Upper lobe of left lung (tissue), 6 donors: ENCODE data around the gene MKNK2. TPM values are rescaled to one million over a fixed set of nuclear protein-coding genes. Genes with fewer than 3 reads are reported as not detected.

ENCODE experiments used
- ATAC-seq, 2 donors: fragments of 200-7000 bp; cut with Tn5 transposase; one replicate each; pipeline ENCODE4 v1.9.1; 2022; ENCODE audit warnings: mild to moderate bottlenecking in 2 of 2, moderate library complexity in 2 of 2; ENCODE audit not compliant: low FRiP score in 2 of 2
- DNase-seq, 2 donors: peaks; one replicate each; pipeline ENCODE4 v3.0.0-alpha.2; 2019 to 2020
- H3K27ac ChIP-seq, 4 donors: fragments of 200-600 bp; sonication (generic); one replicate each; pipeline ENCODE4 v1.5.1; 2016 to 2019
- H3K27me3 ChIP-seq, 4 donors: fragments of 200-600 bp; sonication (generic); one replicate each; pipeline ENCODE4 v1.5.1; 2017 to 2019
- H3K36me3 ChIP-seq, 4 donors: fragments of 200-600 bp; sonication (generic); one replicate each; pipeline ENCODE4 v1.5.1; 2016 to 2019
- H3K4me1 ChIP-seq, 4 donors: fragments of 200-600 bp; sonication (generic); one replicate each; pipeline ENCODE4 v1.5.1; 2018 to 2019
- H3K4me3 ChIP-seq, 4 donors: fragments of 200-600 bp; sonication (generic); one replicate each; pipeline ENCODE4 v1.5.1; 2017 to 2019; ENCODE audit warnings: mild to moderate bottlenecking in 2 of 4, moderate library complexity in 1 of 4
- H3K9me3 ChIP-seq, 4 donors: fragments of 200-600 bp; sonication (generic); one replicate each; pipeline ENCODE4 v1.5.1; 2018 to 2019
- CTCF ChIP-seq, 6 experiments: fragments of 450-650 bp in 4 of 6; fragments of 200-600 bp in 2 of 6; sonication (generic) in 2 of 6; IDR thresholded peaks; one replicate each; pipeline ENCODE4 v1.5.1; 2016 to 2019; ENCODE audit warnings: antibody characterized with exemption in 6 of 6
- EP300 ChIP-seq, 4 donors: sonication (generic); formaldehyde crosslinking; IDR thresholded peaks; one replicate each; pipeline ENCODE4 v1.5.1; 2017; ENCODE audit warnings: antibody characterized with exemption in 4 of 4, control low read depth in 2 of 4
- POLR2A ChIP-seq, 4 donors: fragments of 450-650 bp; IDR thresholded peaks; one replicate each; pipeline ENCODE4 v1.5.1; 2016 to 2017; ENCODE audit warnings: antibody characterized with exemption in 4 of 4, mild to moderate bottlenecking in 2 of 4
- POLR2AphosphoS5 ChIP-seq, 2 donors: sonication (generic); formaldehyde crosslinking; IDR thresholded peaks; one replicate each; pipeline ENCODE4 v1.5.1; 2017; ENCODE audit warnings: antibody characterized with exemption in 2 of 2
- WGBS, 2 donors: methylation state at CpG; one replicate each; pipeline ENCODE4 v1.1.5; 2017 to 2018; 5-methylcytosine and 5-hydroxymethylcytosine counted together
- total RNA-seq, 6 donors: library from RNA; depleted of rRNA in 4 of 6; stranded (reverse); fragments of >200 nt in 4 of 6; gene quantifications; one replicate each; pipeline versions ENCODE4 v1.1.0 to v1.2.1, GENCODE V29; 2016 to 2021
- donor health status: DM: no; HTN: no; CAD: no; lungs with moderate emphysema.
- donor health status: DM: no; HTN: yes; CAD: no; lungs with severe emphysema.

The MKNK2 gene
- 100 to 1,000 TPM; 200 to 397 (median 264) TPM for total RNA-seq

GRCh38 chr19:2050991-2051772, at the start of gene MKNK2:
Gene MKNK2, minus strand, starts transcription at chr19:2051244. Its CDS starts 393 bp downstream, at chr19:2050851.
- Histone ChIP-seq H3K4me3 (peak within 1 kb of the TSS; percentile 95 to 100 (median 100)), H3K27me3 (no peaks in the 10 kb centered on the region), H3K36me3 (peaks cover 2 to 33% (median 17%) of the 10 kb centered on the region in 4 donors), H3K4me1 (peaks cover 75 to 81% (median 78%) of the 10 kb centered on the region in 4 donors), H3K9me3 (no peaks in the 10 kb centered on the region), H3K27ac (peak within 1 kb of the TSS; percentile 95 to 100 (median 98))
- 6 to 20% methylated on average over 9 to 14 of the region's 93 CpGs for WGBS, 2 donors
- ATAC-seq = peak; percentile 86 to 91
- DNase-seq = peak; percentile 93 to 99
- TF ChIP-seq EP300 (IDR thresholded peaks at IDR 0.05) = peak in 1 of 4 donors; percentile 59
- peak in 5 of 6 experiments; percentile 70 to 95 (median 86) for TF ChIP-seq CTCF (IDR thresholded peaks at IDR 0.05)
- peak in 3 of 4 donors; percentile 99 to 100 (median 99) for TF ChIP-seq POLR2A (IDR thresholded peaks at IDR 0.05)
- TF ChIP-seq POLR2AphosphoS5 (IDR thresholded peaks at IDR 0.05) = peak; percentile 97 to 100

GRCh38 chr19:2100719-2101061, 49.6 kb upstream of the MKNK2 start:
- Histone ChIP-seq H3K4me1 (peaks cover 6 to 16% (median 10%) of the 10 kb centered on the region in 4 donors), H3K27ac (no peak overlapping the region), H3K9me3 (no peaks in the 10 kb centered on the region), H3K36me3 (peaks cover 17 to 60% (median 48%) of the 10 kb centered on the region in 4 donors), H3K27me3 (no peaks in the 10 kb centered on the region), H3K4me3 (no peak overlapping the region)
- ATAC-seq (no peak), DNase-seq (peak in 1 of 2 donors; percentile 62)
- 92 to 100% methylated on average over 1 to 7 of the region's 11 CpGs for WGBS, 2 donors
- no peak for TF ChIP-seq CTCF (IDR thresholded peaks at IDR 0.05)
- no peak for TF ChIP-seq POLR2AphosphoS5 (IDR thresholded peaks at IDR 0.05)
- no peak for TF ChIP-seq EP300 (IDR thresholded peaks at IDR 0.05)

GRCh38 chr19:2099937-2100718, 49.1 kb upstream of the MKNK2 start:
- Histone ChIP-seq H3K9me3 (no peaks in the 10 kb centered on the region), H3K36me3 (peaks cover 15 to 54% (median 42%) of the 10 kb centered on the region in 4 donors), H3K4me3 (no peak overlapping the region), H3K27ac (no peak overlapping the region), H3K27me3 (no peaks in the 10 kb centered on the region), H3K4me1 (peaks cover 9 to 22% (median 13%) of the 10 kb centered on the region in 4 donors)
- TF ChIP-seq POLR2A (IDR thresholded peaks at IDR 0.05) = no peak
- TF ChIP-seq POLR2AphosphoS5 (IDR thresholded peaks at IDR 0.05) = no peak
- no peak for TF ChIP-seq EP300 (IDR thresholded peaks at IDR 0.05)
- no peak for TF ChIP-seq CTCF (IDR thresholded peaks at IDR 0.05)
- DNase-seq (peak in 1 of 2 donors; percentile 77), ATAC-seq (no peak)
- whole genome bisulfite sequencing, 2 donors = 92 to 93% methylated on average over 23 to 39 of the region's 39 CpGs

- Histone ChIP-seq H3K9me3 (no peaks in the 10 kb centered on the region), H3K27me3 (no peaks in the 10 kb centered on the region), H3K36me3 (peaks cover 15 to 49% (median 38%) of the 10 kb centered on the region in 4 donors), H3K4me3 (no peak overlapping the region), H3K27ac (peak overlapping the region in 1 of 4 donors; percentile 26), H3K4me1 (peaks cover 9 to 32% (median 22%) of the 10 kb centered on the region in 4 donors)
- WGBS, 2 donors = 84 to 85% methylated on average over 5 to 16 of the region's 16 CpGs
- TF ChIP-seq POLR2AphosphoS5 (IDR thresholded peaks at IDR 0.05) = no peak
- no peak for TF ChIP-seq EP300 (IDR thresholded peaks at IDR 0.05)
- no peak for TF ChIP-seq CTCF (IDR thresholded peaks at IDR 0.05)
- TF ChIP-seq POLR2A (IDR thresholded peaks at IDR 0.05) = no peak
- ATAC-seq (no peak), DNase-seq (peak in 1 of 2 donors; percentile 64)
These were observed 48.0 kb upstream of the MKNK2 start for GRCh38 chr19:2099054-2099501.
